Left renal cortex interstitium (tissue), 4 donors: ENCODE results near the gene ABCC8. TPM values are rescaled to one million over a fixed set of nuclear protein-coding genes. Genes with fewer than 3 reads are reported as not detected.

ENCODE experiments used
- DNase-seq, 4 donors: peaks; one replicate each; pipeline ENCODE4 v3.0.0-alpha.2; 2013; ENCODE audit warnings: low read depth in 4 of 4, low spot score in 2 of 4, missing footprints in 1 of 4
- polyA plus RNA-seq, 4 donors: library from polyadenylated mRNA; unstranded; fragments of 120-200 nt; gene quantifications; one replicate each; pipeline ENCODE4 v1.2.1, GENCODE V29; 2013; ENCODE audit not compliant: insufficient read length in 4 of 4

The ABCC8 gene
- polyA plus RNA-seq, 4 donors = 1.2 to 2.2 (median 1.9) TPM

DNA sequence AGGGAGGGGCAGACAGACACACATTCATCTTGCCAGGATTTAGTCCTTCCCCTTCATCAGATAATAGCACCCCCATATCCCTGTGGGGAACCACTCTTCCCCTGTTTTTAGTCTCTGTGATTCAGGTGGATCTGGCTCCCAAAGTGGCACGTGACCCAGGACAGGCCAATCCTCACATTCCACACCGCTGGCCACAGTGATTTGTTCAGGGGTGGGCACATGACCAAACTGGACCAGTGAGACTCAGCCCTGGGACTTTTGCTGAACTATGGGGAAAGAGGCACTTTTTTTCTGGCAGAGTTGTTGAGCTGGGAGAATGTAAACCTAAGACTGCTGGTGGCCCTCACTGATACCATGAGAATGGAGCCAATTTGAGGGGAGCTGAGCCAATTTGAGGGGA lies 69.1 kb downstream of the ABCC8 start:
- no peak for DNase-seq

- no peak for DNase-seq
These were observed 69.9 kb downstream of the ABCC8 start for GRCh38 chr11:17406818-17407149.

GRCh38 chr11:17406082-17406817 lies 70.4 kb downstream of the ABCC8 start:
- DNase-seq = no peak

GRCh38 chr11:17405232-17406005 lies 71.2 kb downstream of the ABCC8 start:
- no peak for DNase-seq

GRCh38 chr11:17403980-17404759 lies 72.5 kb downstream of the ABCC8 start:
- DNase-seq = no peak

DNA sequence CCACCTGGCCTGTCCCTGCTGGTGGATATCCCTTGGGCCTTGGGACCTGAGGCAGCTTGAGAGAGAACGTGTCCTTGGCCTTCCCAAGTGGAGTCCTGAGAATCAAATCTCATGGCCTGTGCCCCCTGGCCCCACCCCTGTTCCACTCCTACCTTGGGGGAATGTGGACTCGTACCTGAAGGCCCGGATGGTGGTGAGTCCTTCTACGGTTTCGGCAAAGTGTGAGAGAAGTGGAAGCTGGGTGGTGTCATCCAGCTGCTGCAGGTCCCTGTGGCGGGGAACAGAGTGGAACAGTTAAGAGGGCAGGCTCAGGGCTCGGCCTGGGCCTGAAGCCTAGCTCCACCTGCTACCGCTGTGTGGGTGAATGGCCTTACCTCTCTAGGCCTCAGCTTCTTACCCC lies 74.2 kb downstream of the ABCC8 start:
- DNase-seq = no peak

DNA sequence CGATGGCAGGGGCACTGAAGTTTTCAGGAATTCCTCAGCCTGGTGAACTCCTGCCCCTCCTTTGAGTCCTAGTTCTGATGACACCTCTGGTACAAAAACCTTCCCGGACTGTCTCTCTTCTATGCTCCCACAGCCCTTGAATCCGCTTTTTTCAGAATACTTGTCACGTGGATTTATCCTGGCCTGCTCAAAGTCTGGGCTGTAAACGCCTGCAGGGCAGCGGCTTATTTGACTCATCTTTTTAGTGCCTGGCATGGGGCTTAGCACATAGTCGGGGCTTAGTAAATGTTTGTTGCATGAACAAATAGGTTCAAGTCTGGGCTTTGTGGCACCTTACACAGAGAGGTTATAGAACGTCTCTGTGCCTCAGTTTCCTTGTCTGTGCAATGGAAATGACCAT lies 74.8 kb downstream of the ABCC8 start:
- DNase-seq = no peak

GRCh38 chr11:17401316-17401715 lies 75.3 kb downstream of the ABCC8 start:
- DNase-seq = no peak

DNA sequence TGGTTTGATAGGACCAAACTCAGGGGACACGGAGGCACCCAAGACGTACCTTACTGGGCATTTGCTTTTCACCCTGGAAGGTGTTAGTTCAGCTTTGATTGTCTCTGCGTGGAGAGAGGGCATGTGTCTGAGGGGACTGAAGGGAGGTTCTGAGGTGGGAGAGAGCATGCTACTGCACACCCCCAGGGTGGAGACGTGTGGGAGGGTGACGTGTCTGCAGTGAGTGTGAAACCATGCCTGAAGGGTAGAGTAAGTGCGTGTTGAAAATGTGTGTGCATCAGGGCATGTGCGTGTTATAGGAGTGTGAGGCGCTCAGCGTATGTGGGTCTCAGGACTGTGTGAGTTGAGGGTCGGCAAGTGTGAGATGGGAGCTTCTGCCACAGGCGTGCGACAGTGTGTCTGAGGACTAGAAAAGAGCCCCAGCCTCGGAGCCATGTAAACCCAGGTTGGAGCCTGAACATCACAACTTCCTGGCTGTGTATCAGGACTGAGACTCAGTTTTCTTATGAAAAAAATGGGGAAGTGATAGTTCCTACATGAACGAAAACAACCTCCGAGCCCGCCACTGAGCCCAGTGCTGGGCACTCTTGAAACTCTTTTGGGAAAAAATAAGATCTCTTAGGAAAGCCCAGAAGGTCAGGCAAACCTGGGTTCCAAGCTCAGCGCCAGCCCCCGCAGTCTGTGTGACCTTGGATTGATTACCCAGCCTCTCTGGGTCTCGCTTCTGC lies 76.4 kb downstream of the ABCC8 start:
- DNase-seq = no peak

DNA sequence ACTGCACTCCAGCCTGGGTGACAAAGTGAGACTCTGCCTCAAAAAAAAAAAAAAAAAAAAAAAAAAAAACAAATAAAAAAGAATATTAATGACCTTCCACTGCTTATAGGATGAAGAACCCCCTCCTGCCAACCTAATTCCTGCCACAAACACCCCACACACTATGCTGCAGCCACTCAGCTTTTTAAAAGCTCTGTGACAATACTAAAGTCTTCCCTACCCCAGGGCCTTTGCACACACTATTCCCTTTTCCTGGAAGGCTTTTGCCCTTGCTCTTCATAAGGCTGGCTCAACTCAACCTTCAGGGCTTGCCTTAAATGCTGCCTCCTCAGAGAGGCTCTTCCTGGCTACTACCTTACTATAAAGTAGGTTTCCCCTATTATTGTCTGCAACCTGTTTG lies 77.4 kb downstream of the ABCC8 start:
- no peak for DNase-seq

DNA sequence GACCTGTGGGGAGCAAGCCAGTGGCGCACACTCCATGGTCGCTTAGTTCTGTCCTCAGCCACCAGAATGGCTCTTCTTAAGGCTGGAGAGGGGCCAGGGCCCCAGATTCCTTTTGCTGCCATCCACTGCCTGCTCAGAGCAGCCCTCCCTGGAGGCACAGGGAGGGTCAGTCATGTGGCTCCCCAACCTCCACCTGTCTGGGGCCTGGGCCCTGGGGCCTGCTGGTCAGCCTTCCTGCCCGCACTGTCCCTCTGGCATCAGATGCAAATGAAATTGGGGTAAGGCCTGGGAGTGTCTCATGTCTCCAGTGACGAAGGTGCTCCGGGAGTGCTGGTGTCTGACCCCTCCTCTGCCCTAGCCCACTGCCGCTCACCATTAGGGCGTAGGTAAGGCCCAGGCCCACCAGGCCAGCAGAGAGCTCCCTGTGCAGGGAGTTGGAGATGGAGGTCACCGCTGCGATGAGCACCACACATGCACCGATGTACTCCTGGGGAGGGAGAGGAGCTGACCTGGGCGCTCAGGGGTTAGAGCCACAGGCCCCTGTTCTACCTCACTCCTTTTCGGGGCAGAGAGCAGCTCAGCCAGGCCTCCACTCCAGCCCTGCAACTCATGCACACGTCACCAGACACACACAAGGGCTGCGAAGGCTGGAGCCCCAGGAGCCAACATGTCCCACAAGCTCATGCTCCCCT lies 79.2 kb downstream of the ABCC8 start:
- no peak for DNase-seq

GRCh38 chr11:17396598-17397310 lies 79.9 kb downstream of the ABCC8 start:
- no peak for DNase-seq

- no peak for DNase-seq
These were observed 80.7 kb downstream of the ABCC8 start for GRCh38 chr11:17395978-17396377.

- DNase-seq = no peak
These were observed 81.1 kb downstream of the ABCC8 start for GRCh38 chr11:17395554-17395961.

DNA sequence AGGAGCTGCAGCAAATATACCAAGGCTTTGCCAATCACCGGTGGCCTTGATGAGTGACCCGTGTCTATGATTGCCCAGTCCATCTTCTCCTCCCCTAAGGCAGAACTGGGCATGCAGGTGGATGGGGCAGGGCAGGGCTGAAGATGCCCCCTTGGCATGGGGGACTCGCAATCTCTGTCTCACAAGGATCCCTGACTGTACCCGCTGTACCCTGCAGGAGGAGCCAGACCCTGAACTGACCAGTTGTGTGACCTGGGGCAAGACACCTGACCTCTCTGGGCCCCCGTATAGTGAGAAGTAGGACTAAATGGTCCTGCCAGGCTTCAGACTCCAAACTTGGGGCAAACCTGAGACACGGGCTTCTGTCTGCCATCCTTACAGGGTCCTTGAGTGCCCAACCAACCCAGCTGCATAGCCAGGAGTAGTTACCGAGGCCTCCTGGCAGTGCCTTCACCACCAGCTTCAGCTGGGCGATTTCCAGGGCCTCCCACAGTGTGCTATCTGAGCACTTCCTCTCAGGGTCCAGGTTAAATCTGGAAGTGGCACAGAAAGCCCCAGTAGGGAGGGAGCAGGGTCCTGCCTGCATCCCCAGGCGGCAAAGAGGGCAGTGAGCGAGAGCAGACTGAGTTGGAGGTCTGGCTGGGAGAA lies 81.8 kb downstream of the ABCC8 start:
- DNase-seq = no peak

DNA sequence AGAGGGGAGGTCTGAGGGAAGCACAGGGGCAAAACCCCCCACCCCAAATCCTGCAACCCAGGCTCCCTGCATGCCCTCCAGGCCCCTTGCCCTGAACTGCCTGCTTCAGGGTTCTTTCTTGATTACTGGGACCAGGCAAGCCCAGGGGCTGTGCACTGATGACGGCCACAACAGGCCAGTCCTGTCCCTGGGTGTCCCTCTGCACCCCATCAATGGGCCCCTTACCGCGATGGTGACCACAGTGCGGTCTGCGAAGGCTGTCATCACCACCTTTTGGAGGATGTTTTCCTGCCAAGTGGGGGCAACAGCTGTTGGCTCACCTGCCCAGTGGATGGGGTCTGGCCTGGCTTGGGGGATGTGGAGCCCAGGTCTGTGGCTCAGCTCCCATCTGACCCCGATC lies 83.2 kb downstream of the ABCC8 start:
- no peak for DNase-seq

DNA sequence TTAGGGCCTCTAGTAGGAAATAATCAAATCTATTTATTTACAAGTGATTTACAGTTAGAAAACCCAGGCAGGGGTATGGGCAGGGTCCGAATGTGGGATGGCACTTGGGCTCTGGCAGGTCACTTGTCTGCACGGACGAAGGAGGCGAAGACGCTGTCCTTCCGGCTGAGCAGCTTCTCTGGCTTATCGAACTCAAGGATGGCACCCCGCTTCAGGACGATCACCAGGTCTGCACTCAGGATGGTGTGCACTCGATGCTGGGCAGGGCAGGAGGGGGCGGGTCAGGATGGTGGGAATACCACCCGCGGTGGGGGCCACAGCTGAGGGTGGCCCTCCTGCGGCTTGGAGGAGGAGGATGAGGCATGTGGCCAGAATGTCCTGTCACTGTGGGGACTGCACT lies 83.8 kb downstream of the ABCC8 start:
- DNase-seq = no peak

DNA sequence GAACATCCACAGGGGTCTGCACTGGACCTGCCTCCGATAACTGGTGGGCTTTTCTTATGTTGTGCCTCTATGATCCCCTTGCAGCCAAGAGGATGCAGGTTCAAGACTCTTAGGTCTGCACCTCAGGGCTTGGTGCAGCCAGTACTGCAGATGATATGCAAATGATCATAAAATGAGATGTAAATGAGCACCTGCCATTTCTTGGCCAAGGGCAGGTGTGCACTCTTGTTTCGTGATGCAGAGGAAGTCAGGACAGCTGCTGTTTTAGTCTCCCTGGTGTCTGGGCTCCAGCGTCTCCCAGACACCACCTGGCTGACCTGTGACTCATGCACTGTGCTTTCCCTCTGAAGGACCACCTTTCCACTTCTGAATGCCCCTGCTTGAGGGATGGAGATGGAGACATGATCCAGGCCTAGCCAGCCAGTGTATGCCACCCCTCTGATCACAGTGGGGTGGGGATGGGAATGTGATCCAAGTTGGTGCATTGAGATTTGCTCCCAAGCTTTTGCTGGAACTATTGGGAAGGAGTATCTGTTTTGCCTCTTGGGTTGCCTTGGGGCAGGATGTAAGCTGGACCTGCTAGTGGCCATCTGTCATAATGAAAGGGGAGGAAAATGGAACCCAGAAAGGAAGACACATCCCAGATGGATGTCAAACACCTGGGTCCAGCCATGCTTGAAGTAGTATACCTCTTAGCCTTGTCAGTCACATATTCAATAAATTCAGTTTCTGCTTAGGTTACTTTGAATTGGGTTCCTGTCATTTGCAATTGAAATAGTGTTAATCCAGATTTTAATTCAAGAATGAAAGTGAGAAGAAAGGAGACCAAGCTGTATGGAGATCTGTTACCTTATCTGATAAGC lies 84.9 kb downstream of the ABCC8 start:
- no peak for DNase-seq
